HG02642 (cell line): ENCODE data around the gene DTD1.
"Not testable (repeated sequence)": the region's sequence is repeated elsewhere in the genome, so short reads cannot be mapped to it uniquely, and the experiment has no call there.

Experiments used
- ATAC-seq: cut with Tn5 transposase; IDR thresholded peaks from one replicate; pipeline ENCODE4 v1.9.1; 2021; ENCODE audit warnings: mild to moderate bottlenecking; ENCODE audit not compliant: unreplicated experiment, poor library complexity

DTD1 gene

DNA sequence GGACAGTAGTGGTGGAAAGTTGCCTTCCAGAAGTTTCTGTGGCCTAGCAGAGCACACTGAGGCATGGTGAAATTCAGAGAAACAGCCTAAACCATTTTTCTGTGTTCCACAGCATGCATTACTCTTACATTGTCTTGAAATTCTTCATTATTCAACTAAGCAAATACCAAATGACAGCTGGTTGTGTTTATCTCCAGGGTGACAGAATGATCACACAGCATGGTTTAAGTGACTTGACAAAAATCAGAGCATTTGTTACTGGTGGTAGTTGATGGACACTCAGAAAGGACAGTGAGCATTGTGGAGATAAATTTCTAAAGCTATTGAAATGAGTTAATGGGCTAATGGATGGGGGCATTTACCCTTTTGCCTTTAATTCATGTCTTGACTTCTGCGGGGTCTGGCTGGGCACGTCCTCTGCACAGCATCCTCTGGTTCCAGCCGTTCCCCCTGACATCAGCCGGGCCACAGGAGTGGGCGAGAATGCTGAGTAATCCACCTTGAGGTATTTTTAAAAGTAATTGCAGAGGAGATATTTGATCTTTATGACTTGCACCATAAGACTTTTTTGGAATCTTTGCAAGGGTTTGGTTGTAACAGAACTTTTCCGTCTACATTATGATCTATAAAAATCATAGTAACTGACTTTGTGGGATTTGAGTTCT, 146.8 kb downstream of the DTD1 start:
- ATAC-seq, result no peak

DNA sequence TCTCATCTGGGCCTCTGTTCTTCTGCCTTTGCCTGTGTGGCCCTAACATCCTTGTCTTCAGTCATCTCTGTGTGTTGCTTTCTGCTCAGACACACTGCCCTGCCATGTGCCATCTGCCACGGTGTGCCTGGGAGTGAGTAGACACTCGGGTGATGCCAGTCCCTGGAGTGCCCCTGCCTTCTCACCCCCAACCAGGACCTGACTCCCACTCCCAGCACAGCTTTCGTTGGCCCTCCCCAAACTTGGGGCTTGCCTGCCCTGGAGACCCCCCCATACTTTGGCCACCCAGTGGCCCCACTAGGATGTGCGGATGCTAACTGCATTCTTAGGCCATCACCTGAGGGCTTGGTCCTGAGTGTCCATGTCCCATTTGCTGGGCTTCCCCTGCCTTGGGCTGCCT, 149.3 kb downstream of the DTD1 start:
- no peak for ATAC-seq

- no peak for ATAC-seq
These were observed 150.2 kb downstream of the DTD1 start for GRCh38 chr20:18738055-18738454.

DNA sequence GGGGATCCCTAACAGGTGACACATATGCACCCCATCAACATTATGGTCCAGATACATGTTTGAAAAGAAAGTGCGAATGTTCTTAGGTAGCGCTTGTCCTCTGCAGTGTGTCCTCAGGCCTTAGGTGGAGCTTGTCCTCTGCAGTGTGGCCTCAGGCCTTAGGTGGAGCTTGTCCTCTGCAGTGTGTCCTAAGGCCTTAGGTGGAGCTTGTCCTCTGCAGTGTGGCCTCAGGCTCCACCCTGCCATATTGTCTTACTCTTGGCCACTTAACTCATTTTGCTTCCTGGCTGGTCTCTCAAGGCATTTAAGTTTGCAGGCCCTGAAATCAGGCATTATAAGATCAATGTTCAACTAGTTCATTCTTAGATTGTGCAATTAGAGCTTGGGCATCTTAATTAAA, 151.0 kb downstream of the DTD1 start:
- no peak for ATAC-seq

DNA sequence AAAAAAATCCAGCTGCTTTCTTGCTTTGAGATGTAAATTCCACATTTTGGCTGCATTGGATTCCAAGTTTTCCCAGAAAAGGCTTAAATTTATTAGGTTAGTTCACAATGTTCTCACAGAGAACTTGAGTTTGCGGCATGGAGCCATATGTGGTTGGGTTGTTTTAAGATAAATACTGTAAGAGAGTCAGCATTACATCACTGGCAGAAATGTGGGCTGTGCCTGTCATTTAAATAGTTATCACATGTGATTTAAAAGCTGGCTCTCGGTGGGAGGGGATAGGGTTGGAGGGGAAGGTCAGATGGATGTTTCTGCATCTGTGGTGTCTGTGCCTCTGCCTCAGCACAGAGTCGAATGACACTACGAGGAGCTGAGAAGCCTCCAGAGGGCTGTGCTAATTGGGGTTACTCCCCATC, 151.9 kb downstream of the DTD1 start:
- no peak for ATAC-seq

- ATAC-seq, result no peak
These were observed 152.9 kb downstream of the DTD1 start for GRCh38 chr20:18740726-18741125.

DNA sequence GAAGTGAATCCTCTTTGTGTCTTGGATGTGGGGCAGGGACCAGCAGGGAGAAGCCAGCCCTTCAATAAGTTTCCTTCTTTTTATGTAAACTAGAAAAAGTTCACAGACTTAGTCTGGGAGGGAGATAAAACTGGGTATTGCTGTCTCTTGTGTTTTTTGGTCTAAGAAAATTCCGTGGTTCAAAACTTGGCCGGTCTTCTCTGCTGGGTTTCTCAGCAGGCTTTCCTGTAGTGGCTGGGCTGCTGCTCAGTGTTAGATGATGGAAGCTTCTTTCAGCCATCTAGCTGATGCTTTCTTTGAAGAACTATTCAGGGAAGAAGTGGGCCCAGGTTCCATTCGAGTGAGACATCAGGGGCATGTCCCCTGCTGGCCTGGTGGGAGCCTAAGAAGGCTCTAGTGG, 155.0 kb downstream of the DTD1 start:
- ATAC-seq, result no peak

DNA sequence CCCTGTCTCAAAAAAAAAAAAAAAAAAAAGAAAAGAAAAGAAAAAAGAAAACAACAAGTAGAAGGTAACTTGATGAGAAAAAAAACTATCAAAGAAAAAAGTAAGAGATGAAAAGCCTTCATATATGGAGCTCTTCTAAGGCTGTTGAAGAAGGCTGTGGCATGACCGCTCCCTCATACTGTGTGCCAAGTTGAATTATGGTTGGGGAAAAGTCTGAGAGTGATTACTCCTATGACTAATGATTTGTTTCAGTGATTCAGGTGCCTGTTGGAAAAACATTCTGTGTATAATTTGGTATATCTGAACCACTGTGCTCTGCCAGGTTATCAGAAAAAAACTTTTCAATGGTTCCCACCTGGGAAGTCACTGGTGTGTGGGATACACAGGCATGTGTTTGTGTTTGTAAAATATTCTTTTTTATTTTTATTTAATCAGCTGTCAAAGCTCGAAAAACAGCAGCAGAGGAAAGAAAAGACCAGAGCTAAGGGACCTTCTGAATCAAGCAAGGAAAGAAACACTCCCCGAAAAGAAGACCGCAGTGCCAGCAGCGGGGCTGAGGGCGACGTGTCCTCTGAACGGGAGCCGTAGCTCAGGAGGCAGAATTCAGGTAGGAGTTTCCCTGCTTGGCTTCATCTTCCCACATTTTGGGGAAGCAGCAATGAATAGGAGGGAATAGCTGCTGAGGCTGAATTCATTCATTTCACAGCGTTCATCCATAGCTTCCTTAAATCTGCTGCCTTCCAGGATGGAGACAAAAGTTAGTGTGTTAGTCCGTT, 156.0 kb downstream of the DTD1 start:
- ATAC-seq, result no peak

- ATAC-seq, result no peak
These were observed 159.2 kb downstream of the DTD1 start for GRCh38 chr20:18747090-18747489.

- ATAC-seq, result no peak
These were observed 161.1 kb downstream of the DTD1 start for GRCh38 chr20:18748987-18749386.

DNA sequence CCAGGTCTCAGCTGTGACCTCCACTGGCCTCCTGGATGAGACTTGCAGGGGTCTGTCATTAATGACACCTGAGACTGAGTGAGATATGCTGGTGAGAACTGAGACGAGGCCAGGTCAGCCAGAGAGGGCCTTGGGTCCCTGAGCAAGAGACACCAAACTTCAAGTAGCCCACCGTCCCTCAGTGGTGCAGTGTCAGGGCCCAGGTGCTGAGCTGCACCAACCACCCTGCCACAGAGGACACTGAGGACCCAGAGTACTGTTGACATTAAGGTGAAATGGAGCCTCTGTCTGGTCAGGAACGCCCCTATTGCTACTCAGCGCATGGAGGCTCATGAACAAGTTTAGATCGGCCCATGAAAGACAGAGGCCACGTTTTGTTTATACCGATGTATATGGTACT, 161.7 kb downstream of the DTD1 start:
- no peak for ATAC-seq

GRCh38 chr20:18750735-18751134, 162.9 kb downstream of the DTD1 start:
- ATAC-seq, result no peak

DNA sequence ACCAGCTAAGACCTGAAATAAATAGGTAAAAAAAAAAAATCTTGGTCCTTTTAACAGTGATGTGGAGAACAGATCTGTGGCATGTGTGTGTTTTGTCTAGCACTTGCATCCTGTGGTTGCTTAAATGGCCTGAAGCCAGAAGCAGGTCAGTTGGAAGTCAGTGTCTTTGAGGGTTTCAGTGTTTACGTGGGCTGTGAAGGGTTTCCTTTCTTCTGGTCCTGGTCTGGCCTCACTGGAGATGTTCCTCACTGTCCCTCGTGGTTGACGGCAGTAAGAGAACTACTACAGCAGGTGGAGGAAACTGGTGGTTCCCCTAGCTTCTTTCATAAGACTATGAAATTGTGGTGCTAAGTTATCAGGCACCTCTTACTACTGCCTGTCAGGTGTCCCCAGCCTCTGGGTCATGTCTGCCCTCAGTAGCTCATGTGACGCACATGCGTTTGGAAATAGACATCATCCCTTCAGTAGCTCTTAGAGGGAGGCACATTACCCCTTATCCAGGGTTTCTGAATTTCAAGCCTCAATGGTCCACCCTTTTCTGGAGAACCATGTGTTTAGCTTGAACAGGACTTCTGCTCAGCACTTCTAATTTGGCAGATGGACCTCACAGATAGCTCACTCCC, 166.3 kb downstream of the DTD1 start:
- ATAC-seq, result peak; percentile 98

GRCh38 chr20:18754653-18755045, 166.8 kb downstream of the DTD1 start:
- ATAC-seq, result no peak

DNA sequence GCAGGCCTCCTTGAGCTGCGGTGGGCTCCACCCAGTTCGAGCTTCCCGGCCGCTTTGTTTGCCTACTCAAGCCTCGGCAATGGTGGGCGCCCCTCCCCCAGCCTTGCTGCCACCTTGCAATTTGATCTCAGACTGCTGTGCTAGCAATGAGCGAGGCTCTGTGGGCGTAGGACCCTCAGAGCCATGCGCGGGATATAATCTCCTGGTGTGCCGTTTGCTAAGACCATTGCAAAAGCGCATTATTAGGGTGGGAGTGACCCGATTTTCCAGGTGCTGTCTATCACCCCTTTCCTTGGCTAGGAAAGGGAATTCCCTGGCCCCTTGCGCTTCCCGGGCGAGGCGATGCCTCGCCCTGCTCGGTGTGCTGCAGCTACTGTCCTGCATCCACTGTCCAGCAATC, 173.0 kb downstream of the DTD1 start:
- not testable (repeated sequence) for ATAC-seq

DNA sequence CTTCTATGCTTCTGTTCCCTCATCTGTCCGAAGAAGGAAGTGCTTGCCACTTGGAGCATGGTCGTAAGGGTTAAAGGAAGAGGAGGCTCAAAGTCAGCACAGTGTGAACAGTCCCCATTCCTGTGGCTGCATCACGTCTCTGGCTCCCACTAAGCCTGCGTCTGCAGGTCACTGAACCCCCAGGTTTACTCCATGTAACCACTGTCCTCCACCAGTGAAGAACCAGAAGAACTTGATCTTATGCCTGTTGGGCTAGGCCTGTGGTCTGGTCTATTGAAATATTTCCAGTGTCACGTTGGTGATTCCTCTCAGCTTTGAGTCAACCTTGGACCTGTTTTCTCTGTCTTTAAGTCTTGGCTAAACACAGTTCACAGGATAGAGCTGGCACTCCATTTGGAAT, 179.8 kb downstream of the DTD1 start:
- no peak for ATAC-seq

- no peak for ATAC-seq
These were observed 185.7 kb downstream of the DTD1 start for GRCh38 chr20:18773566-18773965.

DNA sequence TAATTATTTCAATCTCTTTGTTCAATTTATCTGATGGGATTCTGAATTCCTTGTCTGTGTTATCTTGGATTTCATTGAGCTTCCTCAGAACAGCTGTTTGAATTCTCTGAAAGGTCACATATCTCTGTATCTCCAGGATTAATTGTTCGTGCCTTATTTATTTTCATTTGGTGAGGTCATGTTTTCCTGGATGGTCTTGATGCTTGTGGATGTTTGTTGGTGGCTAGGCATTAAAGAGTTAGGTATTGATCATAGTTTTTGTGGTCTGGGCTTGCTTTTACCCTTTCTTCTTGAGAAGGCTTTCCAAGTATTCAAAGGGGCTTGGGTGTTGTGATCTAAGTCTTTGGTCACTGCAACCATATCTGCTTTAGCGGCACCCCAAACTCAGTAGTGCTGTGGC, 186.4 kb downstream of the DTD1 start:
- ATAC-seq, result no peak

DNA sequence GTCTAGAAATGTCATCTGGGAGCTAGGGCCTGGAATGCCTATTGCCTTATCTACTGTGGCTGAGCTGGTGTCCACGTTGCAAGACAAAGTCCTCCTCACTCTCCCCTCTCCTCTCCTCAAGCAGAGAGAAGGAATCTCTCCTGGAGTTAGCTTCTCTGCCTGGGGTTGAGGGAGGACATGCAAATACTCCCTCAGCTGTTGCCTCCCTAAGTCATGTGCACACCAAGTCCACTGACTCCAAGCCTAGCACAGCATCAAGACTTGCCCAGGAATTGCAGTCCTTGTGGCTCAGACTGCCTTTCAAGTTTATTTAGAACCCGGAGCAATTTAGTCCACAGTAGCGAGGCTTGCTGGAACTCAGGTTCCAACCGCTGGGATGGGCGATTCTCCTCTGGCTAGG, 187.8 kb downstream of the DTD1 start:
- ATAC-seq, result no peak

- ATAC-seq, result no peak
These were observed 191.0 kb downstream of the DTD1 start for GRCh38 chr20:18778690-18779392.
